HG02798 (cell line): ENCODE data around the gene PXMP4.

ENCODE experiments used
- ATAC-seq: cut with Tn5 transposase; IDR thresholded peaks from one replicate; pipeline ENCODE4 v1.9.1; 2021; ENCODE audit warnings: mild to moderate bottlenecking; ENCODE audit not compliant: unreplicated experiment, poor library complexity

Gene PXMP4

DNA sequence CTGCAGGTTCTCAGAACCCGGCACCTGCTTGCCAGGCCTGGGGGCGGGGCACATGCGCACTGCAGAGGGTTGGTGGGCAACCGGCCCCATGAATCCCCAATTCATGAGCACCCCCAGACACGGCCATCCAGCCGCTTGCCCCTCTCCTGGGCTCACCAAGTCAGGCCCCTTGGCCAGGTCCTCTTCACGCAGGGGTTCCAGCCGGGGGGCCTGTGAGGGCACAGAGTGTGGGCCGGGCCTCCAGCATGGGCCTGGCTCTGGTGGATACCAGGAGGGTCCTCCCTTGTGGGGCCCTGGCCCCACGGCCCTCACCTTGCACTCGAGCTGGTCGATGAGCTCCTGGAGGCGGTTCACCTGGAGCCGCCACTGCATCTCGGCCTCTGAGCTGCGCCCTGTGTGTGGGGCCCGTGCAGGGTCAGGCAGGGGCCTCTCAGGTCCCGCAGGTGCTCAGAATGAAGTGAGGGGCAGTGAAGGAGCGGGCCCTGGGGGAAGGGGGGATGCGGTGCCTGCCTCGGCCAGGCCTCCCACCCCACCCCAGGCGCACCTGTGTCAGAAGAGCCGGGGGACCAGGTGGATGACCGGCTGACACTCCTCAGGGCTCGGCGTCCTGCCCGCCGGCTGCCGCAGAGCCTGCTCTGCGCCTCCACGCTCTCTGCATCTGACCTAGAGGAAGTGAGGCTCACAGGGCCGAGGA, 60.6 kb downstream of the PXMP4 start:
- no peak for ATAC-seq

- ATAC-seq = no peak
Measured at GRCh38 chr20:33658929-33659328, 61.2 kb downstream of the PXMP4 start.

DNA sequence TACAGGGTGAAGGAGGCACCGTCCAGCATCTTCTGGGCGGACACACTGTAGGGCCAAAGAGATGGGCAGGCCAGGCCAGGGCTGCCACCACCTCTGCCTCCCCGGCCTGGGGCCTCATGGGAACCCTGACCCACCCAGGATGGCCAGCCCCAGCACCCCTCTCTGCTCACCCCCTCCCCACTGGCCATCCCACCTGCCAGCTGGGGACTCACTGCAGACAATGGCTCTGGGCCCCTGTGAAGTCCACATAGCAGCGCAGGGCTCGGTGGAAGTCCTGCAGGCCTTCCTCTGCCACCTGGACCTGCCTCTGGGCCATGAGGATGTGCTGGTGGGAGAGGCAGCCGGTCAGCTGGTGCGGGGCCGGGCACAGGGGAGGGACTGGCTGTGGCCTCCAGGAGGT, 61.6 kb downstream of the PXMP4 start:
- ATAC-seq = no peak

- ATAC-seq = no peak
Measured at GRCh38 chr20:33657704-33658095, 62.4 kb downstream of the PXMP4 start.

GRCh38 chr20:33656783-33657703, 63.1 kb downstream of the PXMP4 start:
- no peak for ATAC-seq

DNA sequence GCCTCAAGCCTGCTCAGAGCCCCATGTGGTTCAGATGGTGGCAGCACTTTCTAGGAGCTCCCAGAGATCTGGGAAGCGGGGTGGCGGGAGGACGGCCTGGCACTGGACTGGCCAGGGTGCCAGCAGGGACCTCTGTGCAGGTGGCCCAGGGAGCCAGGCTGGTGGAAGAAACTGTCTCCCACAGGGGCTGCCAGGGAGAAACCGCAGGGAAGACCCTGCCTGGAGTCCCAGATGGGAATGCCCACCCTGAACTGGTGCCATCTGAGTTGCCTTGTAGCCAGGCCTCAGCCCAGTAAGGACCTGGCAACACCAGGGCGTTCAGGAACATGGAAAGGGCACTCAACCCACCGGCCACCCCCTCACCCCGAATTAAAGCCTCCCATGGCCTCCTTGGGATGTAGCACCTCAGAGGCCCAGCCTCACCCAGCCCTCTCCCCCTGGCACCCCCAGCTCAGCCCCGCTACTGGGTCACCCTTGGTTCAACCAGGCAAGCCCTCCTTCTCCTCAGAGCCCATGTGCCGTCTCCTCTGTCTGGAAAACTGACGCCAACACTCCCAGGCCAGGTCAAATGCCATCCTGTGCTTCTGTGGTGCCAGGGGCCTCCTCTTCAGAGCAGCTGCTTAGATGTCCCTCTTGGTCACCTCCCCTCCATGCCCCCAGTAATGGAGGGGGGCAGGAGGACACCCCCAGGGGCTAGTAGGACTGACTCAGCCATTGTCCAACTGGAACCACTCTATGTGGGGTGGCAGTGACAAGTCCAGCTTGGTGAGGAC, 63.9 kb downstream of the PXMP4 start:
- ATAC-seq = no peak

DNA sequence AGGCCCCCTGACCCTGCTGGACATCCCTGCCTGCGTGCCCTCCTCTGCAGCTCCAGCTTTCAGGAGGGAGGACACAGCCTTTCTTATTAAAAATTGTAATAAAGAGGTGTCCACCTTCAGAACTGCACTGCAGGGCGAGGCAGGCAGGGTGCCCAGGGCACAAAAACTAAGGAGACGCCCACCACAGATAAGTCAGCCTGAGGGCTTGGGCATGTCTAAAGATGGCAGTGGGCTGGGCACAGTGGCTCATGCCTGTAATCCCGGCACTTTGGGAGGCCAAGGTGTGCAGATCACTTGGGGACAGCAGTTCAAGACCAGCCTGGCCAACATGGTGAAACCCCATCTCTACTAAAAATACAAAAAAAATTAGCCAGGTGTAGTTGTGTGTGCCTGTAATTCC, 64.9 kb downstream of the PXMP4 start:
- no peak for ATAC-seq

- ATAC-seq = no peak
Measured at GRCh38 chr20:33654680-33655161, 65.4 kb downstream of the PXMP4 start.

GRCh38 chr20:33653900-33654596, 66.1 kb downstream of the PXMP4 start:
- no peak for ATAC-seq

GRCh38 chr20:33653218-33653899, 66.8 kb downstream of the PXMP4 start:
- no peak for ATAC-seq
